H9 (cell line): ENCODE measurements around the gene AKNAD1. TPM values are rescaled to one million over a fixed set of nuclear protein-coding genes. Genes with fewer than 3 reads are reported as not detected.

Source experiments
- DNase-seq: peaks from one replicate; pipeline ENCODE4 v3.0.0-alpha.2; 2017
- H2AFZ ChIP-seq: one replicate; pipeline ENCODE4 v1.6.1; 2013; ENCODE audit warnings: mild to moderate bottlenecking, low read length, control low read depth, moderate library complexity
- H2AK5ac ChIP-seq: 2 replicates; pipeline ENCODE4 v1.6.1; 2013; ENCODE audit warnings: low read length, control low read depth, mixed read lengths; ENCODE audit not compliant: insufficient read length
- H2BK120ac ChIP-seq: one replicate; pipeline ENCODE4 v1.6.1; 2013; ENCODE audit warnings: low read depth, mild to moderate bottlenecking, low read length, control low read depth, inconsistent platforms; ENCODE audit not compliant: poor library complexity, severe bottlenecking
- H2BK12ac ChIP-seq: 2 replicates; pipeline ENCODE4 v1.6.1; 2013; ENCODE audit warnings: low read length, control low read depth, mixed read lengths, low read depth; ENCODE audit not compliant: insufficient read length
- H2BK15ac ChIP-seq: 2 replicates; pipeline ENCODE4 v1.6.1; 2013; ENCODE audit warnings: low read depth, low read length, control low read depth
- H2BK20ac ChIP-seq: one replicate; pipeline ENCODE4 v1.6.1; 2013; ENCODE audit warnings: low read depth, mild to moderate bottlenecking, low read length, control low read depth, inconsistent platforms; ENCODE audit not compliant: poor library complexity, severe bottlenecking
- H2BK5ac ChIP-seq: 2 replicates; pipeline ENCODE4 v1.6.1; 2013; ENCODE audit warnings: low read length, control low read depth, mixed read lengths; ENCODE audit not compliant: insufficient read length
- H3K14ac ChIP-seq: 2 replicates; pipeline ENCODE4 v1.6.1; 2013; ENCODE audit warnings: low read length, control low read depth; ENCODE audit not compliant: insufficient read depth
- H3K18ac ChIP-seq: 2 replicates; pipeline ENCODE4 v1.6.1; 2013; ENCODE audit warnings: low read depth, mild to moderate bottlenecking, mixed read lengths, low read length, control low read depth; ENCODE audit not compliant: insufficient read length
- H3K23ac ChIP-seq: 2 replicates; pipeline ENCODE4 v1.6.1; 2013; ENCODE audit warnings: low read length, control low read depth, mixed read lengths, low read depth; ENCODE audit not compliant: insufficient read length
- H3K23me2 ChIP-seq: 2 replicates; pipeline ENCODE4 v1.6.1; 2013; ENCODE audit warnings: low read depth, mild to moderate bottlenecking, mixed read lengths, low read length, control low read depth; ENCODE audit not compliant: insufficient read length, poor library complexity, severe bottlenecking
- H3K27ac ChIP-seq: 2 replicates; pipeline ENCODE4 v1.5.1; 2013; ENCODE audit warnings: low read length, control low read depth, mixed read lengths, low read depth; ENCODE audit not compliant: insufficient read length
- H3K27me3 ChIP-seq: 2 replicates; pipeline ENCODE4 v1.6.1; 2013; ENCODE audit warnings: low read length, control low read depth, inconsistent platforms; ENCODE audit not compliant: insufficient read depth
- H3K4ac ChIP-seq: 2 replicates; pipeline ENCODE4 v1.6.1; 2013; ENCODE audit warnings: low read depth, mild to moderate bottlenecking, control low read depth, inconsistent platforms, low read length, moderate library complexity
- H3K4me1 ChIP-seq: 2 replicates; pipeline ENCODE4 v1.6.1; 2013; ENCODE audit warnings: low read length, control low read depth, inconsistent platforms; ENCODE audit not compliant: insufficient read depth
- H3K4me2 ChIP-seq: 2 replicates; pipeline ENCODE4 v1.6.1; 2013; ENCODE audit warnings: low read length, control low read depth, mixed read lengths; ENCODE audit not compliant: insufficient read length, insufficient read depth
- H3K56ac ChIP-seq: 2 replicates; pipeline ENCODE4 v1.6.1; 2013; ENCODE audit warnings: low read depth, mild to moderate bottlenecking, mixed read lengths, low read length, control low read depth; ENCODE audit not compliant: insufficient read length
- H3K79me1 ChIP-seq: 2 replicates; pipeline ENCODE4 v1.6.1; 2013; ENCODE audit warnings: low read depth, mild to moderate bottlenecking, moderate library complexity, low read length, control low read depth, inconsistent platforms; ENCODE audit not compliant: insufficient read depth, poor library complexity, severe bottlenecking
- H3K79me2 ChIP-seq: 2 replicates; pipeline ENCODE4 v1.6.1; 2013; ENCODE audit warnings: low read length, control low read depth, inconsistent platforms; ENCODE audit not compliant: insufficient read depth
- H3K9ac ChIP-seq: 2 replicates; pipeline ENCODE4 v1.6.1; 2013; ENCODE audit warnings: low read length, control low read depth, mixed read lengths; ENCODE audit not compliant: insufficient read length; ENCODE audit errors: extremely low read depth
- H3K9me3 ChIP-seq: one replicate; pipeline ENCODE4 v1.6.1; 2013; ENCODE audit warnings: low read depth, low read length, inconsistent platforms; ENCODE audit not compliant: control insufficient read depth
- H3T11ph ChIP-seq: one replicate; pipeline ENCODE4 v1.6.1; 2013; ENCODE audit warnings: mild to moderate bottlenecking, low read length, control low read depth, inconsistent platforms
- H4K20me1 ChIP-seq: one replicate; pipeline ENCODE4 v1.6.1; 2013; ENCODE audit not compliant: control insufficient read depth, insufficient read length, insufficient read depth
- H4K5ac ChIP-seq: 2 replicates; pipeline ENCODE4 v1.6.1; 2013; ENCODE audit warnings: low read depth, mild to moderate bottlenecking, mixed read lengths, low read length, control low read depth; ENCODE audit not compliant: insufficient read length
- H4K8ac ChIP-seq: replicated peaks from 2 replicates; pipeline ENCODE4 v1.6.1; 2013; ENCODE audit warnings: low read length, control low read depth, mixed read lengths, low read depth; ENCODE audit not compliant: insufficient read length
- H4K91ac ChIP-seq: 2 replicates; pipeline ENCODE4 v1.6.1; 2013; ENCODE audit warnings: low read depth, mild to moderate bottlenecking, moderate library complexity, mixed read lengths, low read length, control low read depth; ENCODE audit not compliant: insufficient read length
- H3K27ac Mint-ChIP-seq, 3 experiments: 2 replicates in 2 of 3; 3 replicates in 1 of 3; pipeline ENCODE4 v1.8.0; 2020 to 2021; ENCODE audit warnings: mixed read lengths in 3 of 3, mild to moderate bottlenecking in 1 of 3, moderate library complexity in 1 of 3
- H3K27me3 Mint-ChIP-seq: 2 replicates; pipeline ENCODE4 v1.8.0; 2021; ENCODE audit warnings: low read depth, mild to moderate bottlenecking, moderate library complexity, mixed read lengths
- H3K36me3 Mint-ChIP-seq, 3 experiments: 2 replicates in 2 of 3; 3 replicates in 1 of 3; pipeline ENCODE4 v1.8.0; 2020 to 2021; ENCODE audit warnings: low read depth in 3 of 3, mixed read lengths in 3 of 3; ENCODE audit not compliant: insufficient read depth in 1 of 3
- H3K4me1 Mint-ChIP-seq, 2 experiments: 2 replicates each; pipeline ENCODE4 v1.8.0; 2020; ENCODE audit warnings: mixed read lengths in 2 of 2
- H3K4me3 Mint-ChIP-seq, 2 experiments: 2 replicates in 1 of 2; 3 replicates in 1 of 2; pipeline ENCODE4 v1.8.0; 2020 to 2021; ENCODE audit warnings: mild to moderate bottlenecking in 2 of 2, mixed read lengths in 2 of 2, moderate library complexity in 1 of 2
- H3K9me3 Mint-ChIP-seq, 2 experiments: 2 replicates in 1 of 2; 3 replicates in 1 of 2; pipeline ENCODE4 v1.8.0; 2020; ENCODE audit warnings: mild to moderate bottlenecking in 2 of 2, mixed read lengths in 2 of 2, moderate library complexity in 1 of 2
- WGBS: extraction: QIAGEN DNeasy Blood & Tissue Kit; methylation state at CpG from one replicate; pipeline ENCODE4 v1.1.7; 2013; ENCODE audit warnings: missing lambda C conversion rate, low lambda C conversion rate, mixed read lengths; ENCODE audit not compliant: insufficient read length; ENCODE audit errors: extremely low coverage; 5-methylcytosine and 5-hydroxymethylcytosine counted together
- total RNA-seq: library from RNA; stranded (reverse); gene quantifications from 2 replicates; pipeline ENCODE4 v1.2.1, GENCODE V29; 2021
- TF ChIP-seq, protein P1 (sequence below): fragments of 200-600 bp; sonication (generic); conservative IDR thresholded peaks from 3 replicates; pipeline ENCODE4 v1.8.0; 2021; ENCODE audit warnings: antibody characterized with exemption, mild to moderate bottlenecking

The AKNAD1 gene
- total RNA-seq, 1 experiment from 2014 or later, result not detected

DNA sequence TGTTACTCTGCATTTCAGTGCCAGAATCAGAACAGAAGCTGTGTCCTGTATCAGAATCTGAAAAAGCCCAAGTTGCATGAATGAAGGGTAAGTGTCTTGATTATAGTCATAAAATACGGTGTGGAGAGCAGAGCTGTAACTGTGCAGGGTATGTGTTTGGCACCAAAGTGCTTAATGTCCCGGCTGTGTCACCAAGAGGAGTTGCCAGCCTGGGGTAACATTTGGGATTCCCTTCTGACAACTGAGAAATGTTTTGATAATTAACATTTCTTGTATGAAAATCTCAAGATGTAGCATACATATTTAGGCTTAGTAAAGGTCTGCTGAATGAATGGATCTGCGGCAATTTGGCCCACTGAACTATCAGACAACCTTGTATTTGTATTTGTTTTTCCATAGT lies 33.3 kb downstream of the AKNAD1 start:
- H4K8ac ChIP-seq, result no peak overlapping the region
- H3K79me2 ChIP-seq, result no peaks in the 10 kb centered on the region
- no peaks in the 10 kb centered on the region for H3K36me3 Mint-ChIP-seq
- H3K9ac ChIP-seq, result no peak overlapping the region
- no peak overlapping the region for H3K56ac ChIP-seq
- H3K4me1 Mint-ChIP-seq, result peaks cover 7 to 8% of the 10 kb centered on the region in 2 experiments; a peak in 3 of 4 replicates
- no peak overlapping the region for H2BK15ac ChIP-seq
- no peak overlapping the region for H3K14ac ChIP-seq
- H3K27me3 ChIP-seq, result no peaks in the 10 kb centered on the region
- H2BK12ac ChIP-seq, result no peak overlapping the region
- H2BK120ac ChIP-seq, result no peak overlapping the region
- WGBS, result no CpG with 5 or more reads among the region's 3 CpGs
- H3K4me2 ChIP-seq, result no peak overlapping the region
- H3K4me1 ChIP-seq, result no peaks in the 10 kb centered on the region
- H3K23ac ChIP-seq, result no peak overlapping the region
- H3T11ph ChIP-seq, result no peak overlapping the region
- H3K4ac ChIP-seq, result no peak overlapping the region
- no peaks in the 10 kb centered on the region for H4K20me1 ChIP-seq
- no peak overlapping the region for H2AFZ ChIP-seq
- no peak overlapping the region for H4K5ac ChIP-seq
- no peak overlapping the region for H4K91ac ChIP-seq
- H2BK20ac ChIP-seq, result no peak overlapping the region
- no peak overlapping the region for H2BK5ac ChIP-seq
- no peaks in the 10 kb centered on the region; a peak in 1 of 5 replicates for H3K9me3 Mint-ChIP-seq
- no peaks in the 10 kb centered on the region for H3K9me3 ChIP-seq
- H3K27ac Mint-ChIP-seq, result no peak overlapping the region
- no peaks in the 10 kb centered on the region for H3K23me2 ChIP-seq
- no peak overlapping the region for H2AK5ac ChIP-seq
- no peak overlapping the region for H3K27ac ChIP-seq
- no peak overlapping the region for H3K4me3 Mint-ChIP-seq
- DNase-seq, result no peak
- peaks cover 2% of the 10 kb centered on the region for H3K27me3 Mint-ChIP-seq
- H3K18ac ChIP-seq, result no peak overlapping the region
- TF ChIP-seq, protein P1, sequence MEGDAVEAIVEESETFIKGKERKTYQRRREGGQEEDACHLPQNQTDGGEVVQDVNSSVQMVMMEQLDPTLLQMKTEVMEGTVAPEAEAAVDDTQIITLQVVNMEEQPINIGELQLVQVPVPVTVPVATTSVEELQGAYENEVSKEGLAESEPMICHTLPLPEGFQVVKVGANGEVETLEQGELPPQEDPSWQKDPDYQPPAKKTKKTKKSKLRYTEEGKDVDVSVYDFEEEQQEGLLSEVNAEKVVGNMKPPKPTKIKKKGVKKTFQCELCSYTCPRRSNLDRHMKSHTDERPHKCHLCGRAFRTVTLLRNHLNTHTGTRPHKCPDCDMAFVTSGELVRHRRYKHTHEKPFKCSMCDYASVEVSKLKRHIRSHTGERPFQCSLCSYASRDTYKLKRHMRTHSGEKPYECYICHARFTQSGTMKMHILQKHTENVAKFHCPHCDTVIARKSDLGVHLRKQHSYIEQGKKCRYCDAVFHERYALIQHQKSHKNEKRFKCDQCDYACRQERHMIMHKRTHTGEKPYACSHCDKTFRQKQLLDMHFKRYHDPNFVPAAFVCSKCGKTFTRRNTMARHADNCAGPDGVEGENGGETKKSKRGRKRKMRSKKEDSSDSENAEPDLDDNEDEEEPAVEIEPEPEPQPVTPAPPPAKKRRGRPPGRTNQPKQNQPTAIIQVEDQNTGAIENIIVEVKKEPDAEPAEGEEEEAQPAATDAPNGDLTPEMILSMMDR, result no peak
- H3K79me1 ChIP-seq, result no peaks in the 10 kb centered on the region
